HG03442 (cell line): ENCODE measurements around the gene TRHDE.

Experiments
- ATAC-seq: cut with Tn5 transposase; IDR thresholded peaks from one replicate; pipeline ENCODE4 v1.9.1; 2021; ENCODE audit warnings: mild to moderate bottlenecking, moderate library complexity; ENCODE audit not compliant: unreplicated experiment

The TRHDE gene

DNA sequence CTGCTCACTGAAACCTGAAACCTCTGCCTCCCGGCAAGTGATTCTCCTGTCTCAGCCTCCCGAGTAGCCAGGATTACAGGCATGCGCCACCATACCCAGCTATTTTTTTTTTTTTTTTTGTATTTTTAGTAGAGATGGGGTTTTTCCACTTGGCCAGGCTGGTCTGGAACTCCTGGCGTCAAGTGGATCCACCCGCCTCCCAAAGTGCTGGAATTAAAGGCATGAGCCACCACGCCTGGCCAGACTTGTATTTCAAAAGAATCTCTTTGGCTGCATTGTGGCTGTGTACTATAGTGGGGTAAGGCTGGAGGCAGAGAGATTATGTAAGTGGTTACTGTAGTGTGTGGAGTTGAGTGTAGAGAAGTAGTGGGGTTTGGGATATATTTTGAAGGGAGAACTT lies 35.1 kb downstream of the TRHDE start:
- ATAC-seq: no peak

GRCh38 chr12:72311946-72312345 lies 39.8 kb downstream of the TRHDE start:
- no peak for ATAC-seq

- no peak for ATAC-seq
Measured at GRCh38 chr12:72313806-72314205, 41.6 kb downstream of the TRHDE start.

DNA sequence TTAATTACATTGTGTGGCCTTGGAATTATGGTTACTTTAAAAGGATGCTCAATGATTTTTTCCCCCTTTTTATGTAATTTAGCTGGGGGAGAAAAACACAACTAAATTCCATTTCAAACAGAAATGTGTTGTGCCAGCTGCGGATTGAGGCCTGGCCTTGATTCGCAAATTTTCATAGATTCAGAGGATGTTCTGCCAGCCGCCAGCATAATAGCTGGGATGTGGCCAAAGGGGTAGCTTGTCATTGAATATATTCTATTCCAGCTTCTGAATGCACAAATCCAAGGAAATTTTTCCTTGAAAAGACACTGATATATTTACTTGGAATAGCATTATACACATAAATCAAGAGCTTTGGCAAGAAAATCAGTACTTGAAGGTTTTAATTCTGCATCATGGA lies 43.7 kb downstream of the TRHDE start:
- no peak for ATAC-seq

DNA sequence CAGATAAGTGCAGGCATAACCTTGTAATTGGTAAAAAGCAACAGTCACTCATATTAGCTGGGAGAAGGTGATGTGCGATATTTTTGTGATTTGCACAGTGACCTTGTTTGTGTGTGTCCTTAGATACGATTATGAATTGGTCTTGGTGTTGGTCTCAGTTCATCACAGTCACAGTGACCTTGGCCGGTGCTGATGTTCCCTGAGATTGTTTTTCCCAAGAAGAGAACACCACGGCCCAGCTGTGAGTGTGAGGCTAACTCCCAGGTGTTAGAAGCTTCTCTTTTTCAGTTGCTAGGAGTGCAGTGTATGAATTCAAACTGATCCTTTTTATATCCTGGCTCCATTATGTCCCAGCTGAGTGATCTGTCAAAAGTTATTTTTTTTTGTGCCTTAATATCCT lies 46.2 kb downstream of the TRHDE start:
- ATAC-seq: no peak

GRCh38 chr12:72323881-72324280 lies 51.7 kb downstream of the TRHDE start:
- no peak for ATAC-seq

DNA sequence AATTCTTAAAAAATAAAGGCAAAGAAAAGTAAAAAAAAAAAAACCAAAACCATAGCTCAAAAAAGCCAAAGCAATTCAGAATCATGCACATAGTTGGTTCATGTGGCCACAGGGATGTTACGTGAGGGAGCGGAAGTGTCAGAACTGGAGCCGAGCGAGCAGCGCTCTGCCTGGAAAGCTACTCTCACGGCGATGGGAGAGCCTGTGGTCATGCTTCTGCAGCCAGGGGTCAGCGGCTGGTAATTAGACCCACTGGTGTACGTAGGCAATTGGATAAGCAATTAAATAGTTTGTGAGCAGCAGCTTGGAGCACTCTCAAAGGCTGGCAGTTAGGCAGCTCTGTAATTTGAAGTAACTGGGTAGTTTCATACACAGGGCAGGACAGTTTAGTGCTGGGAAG lies 58.1 kb downstream of the TRHDE start:
- ATAC-seq: no peak

GRCh38 chr12:72330784-72331183 lies 58.6 kb downstream of the TRHDE start:
- no peak for ATAC-seq

- ATAC-seq: no peak
Measured at GRCh38 chr12:72337382-72337781, 65.2 kb downstream of the TRHDE start.

DNA sequence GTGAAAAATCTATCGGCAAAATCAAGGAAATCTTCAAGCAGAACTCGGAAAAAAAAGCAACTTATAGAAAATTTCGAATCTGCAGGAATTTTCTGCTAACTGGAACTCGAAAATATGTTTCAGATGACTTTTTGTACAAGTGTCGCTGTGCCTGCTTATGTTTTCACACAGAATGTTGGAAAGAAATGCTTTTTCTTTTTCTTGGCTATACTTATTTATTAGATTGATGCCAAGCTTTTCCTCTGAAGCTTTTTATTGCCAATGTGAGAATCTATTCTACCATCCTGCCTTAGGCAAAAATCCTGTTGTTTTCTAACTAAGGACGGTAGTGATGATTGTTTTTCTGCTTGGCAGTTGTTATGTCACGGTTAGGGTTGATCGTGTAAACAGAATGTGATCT lies 65.8 kb downstream of the TRHDE start:
- ATAC-seq: no peak

DNA sequence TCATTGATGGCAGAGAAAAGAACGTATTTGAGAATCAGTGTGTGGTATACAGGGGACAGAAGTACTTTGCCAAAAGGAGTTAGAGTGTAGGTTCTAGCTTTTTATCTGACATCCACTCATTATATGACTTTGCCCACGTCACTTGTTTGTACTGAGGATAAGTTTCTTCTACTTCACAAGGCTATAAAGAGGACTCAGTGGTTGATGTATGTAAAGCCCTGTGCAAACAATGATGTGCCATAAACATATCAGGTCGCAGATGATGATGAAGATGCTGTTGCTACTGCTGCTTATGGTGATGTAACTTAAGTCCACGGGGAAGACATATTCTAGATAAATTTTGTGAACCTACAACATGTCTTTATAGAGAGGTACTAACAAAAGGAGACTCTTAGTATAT lies 66.3 kb downstream of the TRHDE start:
- ATAC-seq: no peak

- ATAC-seq: peak; percentile 96
Measured at GRCh38 chr12:72346363-72346944, 74.3 kb downstream of the TRHDE start.

DNA sequence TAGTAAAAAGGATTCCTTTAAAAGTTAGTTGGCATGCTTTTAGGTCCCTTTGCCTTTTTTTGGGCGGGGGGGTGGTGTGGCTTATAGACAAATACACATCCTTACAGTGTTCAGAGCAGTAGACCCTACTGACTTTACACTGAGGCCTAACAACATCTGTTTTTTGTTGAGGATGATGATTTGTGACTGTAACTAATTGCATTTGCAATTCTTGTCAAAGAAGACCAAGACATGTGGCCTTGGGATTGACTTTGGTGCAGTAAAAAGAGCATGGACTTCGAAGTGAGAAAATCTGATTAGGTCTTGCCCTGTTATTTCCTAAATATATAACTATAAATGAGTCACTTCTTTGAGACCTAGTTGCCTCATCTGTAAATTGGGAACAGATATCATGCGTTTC lies 77.3 kb downstream of the TRHDE start:
- no peak for ATAC-seq

DNA sequence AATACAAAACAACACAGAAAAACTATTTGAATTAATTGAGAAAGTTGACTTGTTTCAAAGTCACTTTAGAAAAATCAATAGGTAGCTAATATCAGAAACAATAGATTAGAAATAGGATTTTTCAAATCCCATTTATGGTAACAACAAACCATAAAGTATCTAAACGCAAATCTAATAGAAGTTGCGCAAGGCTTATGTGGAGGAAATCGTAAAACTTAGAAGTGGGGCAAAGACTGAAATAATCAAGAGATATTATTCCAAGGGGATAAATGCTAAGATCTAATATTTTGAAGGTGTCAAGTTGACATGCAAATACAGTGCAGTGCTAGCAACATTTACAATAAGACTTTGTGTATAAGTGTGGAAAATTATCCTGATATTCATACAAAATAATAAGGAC lies 87.2 kb downstream of the TRHDE start:
- ATAC-seq: no peak

- no peak for ATAC-seq
Measured at GRCh38 chr12:72365151-72365550, 93.0 kb downstream of the TRHDE start.

GRCh38 chr12:72366255-72366654 lies 94.1 kb downstream of the TRHDE start:
- ATAC-seq: no peak

DNA sequence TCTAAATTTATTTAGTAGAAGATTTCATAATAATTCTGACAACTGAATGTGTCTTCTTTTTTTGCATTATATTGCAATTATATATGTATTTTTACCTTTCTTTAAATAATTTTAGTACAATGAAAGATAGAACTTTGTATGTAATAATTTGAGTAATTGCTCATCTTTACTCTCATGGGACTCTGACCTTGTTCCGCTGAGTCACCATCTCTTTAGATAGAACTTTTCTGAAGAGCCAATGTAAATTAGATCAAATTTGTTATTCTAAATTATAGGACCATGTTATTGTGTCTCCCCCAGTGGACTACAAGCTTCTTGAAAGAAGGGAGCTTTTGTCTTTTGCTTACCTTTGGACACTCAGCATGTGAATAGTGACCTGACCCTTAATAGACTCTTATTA lies 96.1 kb downstream of the TRHDE start:
- no peak for ATAC-seq

DNA sequence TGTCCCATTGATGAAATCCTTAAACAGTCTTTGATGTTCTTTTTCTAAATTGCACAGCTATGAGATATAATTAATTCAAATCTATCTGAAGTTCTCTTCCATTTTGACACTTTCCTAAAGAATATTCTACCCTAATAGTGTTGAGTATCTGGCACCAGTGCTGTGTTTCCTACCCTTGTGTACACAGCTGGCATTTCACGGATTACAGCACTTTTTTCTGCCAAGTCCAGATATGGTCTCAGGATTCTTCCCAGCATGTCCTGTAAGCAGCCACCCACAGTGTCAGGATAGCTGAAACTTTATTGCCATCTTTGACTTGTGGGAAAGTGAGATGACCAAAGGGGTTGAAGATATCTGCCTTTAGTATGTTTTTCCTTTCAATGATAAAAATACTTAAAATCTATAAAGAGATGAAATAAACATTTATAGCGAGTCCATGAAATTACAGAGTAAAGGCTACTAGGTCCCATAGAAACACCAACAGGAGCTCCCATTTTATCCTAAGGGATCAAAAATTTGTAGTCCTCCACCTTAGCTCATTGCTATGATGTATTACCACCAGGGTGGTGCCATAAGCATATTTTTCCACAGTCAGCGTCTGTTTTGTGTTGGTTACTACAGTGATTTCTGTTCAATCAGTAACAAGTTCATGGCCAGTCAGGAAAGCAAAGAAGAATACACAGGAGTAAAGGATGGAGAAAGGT lies 96.7 kb downstream of the TRHDE start:
- no peak for ATAC-seq

- ATAC-seq: no peak
Measured at GRCh38 chr12:72369423-72369959, 97.3 kb downstream of the TRHDE start.

DNA sequence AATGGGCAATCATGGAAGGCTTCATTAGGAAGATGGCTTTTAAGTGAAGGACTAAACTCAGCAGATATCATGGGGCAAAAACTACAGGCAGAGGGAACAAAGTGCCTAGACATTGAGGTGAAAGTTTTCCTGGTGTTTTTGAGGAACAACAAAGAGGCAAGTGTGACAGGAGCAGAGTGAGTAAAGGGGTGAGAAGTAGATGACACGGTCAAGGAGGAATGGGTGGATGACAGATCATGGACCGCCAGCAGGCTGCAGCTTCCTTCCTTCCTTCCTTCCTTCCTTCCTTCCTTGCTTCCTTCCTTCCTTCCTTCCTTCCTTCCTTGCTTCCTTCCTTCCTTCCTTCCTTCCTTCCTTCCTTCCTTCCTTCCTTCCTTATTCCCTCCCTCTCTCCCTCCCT lies 108.3 kb downstream of the TRHDE start:
- no peak for ATAC-seq

GRCh38 chr12:72388322-72388721 lies 116.2 kb downstream of the TRHDE start:
- ATAC-seq: no peak

DNA sequence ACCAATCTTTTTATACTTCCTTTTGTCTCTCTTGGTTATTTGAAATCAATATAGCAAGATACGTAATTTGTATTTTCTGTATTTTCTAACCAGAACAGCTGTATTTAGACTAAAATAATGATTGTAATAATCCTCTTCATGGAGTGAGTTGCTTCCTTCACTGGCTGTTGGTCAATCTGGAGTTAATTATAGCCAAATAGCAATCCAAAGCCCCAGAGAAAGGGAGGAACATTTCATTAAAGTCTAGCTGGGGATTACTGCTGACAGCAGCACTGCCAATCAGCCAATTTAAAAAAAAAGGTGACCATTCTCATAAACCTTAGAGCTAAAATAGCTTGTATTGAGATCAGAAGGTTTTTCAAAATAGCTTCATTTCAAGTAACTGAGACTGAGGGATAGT lies 118.0 kb downstream of the TRHDE start:
- no peak for ATAC-seq

DNA sequence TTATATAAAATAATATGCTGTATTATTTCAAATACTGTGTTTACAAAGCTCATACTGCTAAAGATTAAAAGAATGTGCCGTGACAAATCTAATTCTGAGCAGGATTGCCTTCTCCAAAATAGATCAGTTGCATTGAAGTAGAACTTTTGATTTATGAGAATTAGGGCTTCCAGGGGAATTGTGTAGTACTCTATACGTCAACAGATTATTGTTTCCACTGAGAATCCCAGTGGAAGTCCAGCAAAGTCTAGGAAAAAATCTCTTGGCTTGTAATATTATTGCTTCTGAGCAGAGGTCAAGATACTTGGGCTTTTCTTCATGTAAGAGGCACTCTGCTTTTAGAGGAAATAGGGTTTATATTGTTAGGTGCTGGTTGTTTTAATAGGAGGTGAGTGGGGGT lies 133.9 kb downstream of the TRHDE start:
- no peak for ATAC-seq
